HepG2 (cell line): Measurements from ENCODE around the gene TSPAN32. TPM values are rescaled to one million over a fixed set of nuclear protein-coding genes. Genes with fewer than 3 reads are reported as not detected.

Experiments used
- ATAC-seq: fragments of 200-7000 bp; cut with Tn5 transposase; 3 replicates; pipeline ENCODE4 v1.9.1; 2020; ENCODE audit warnings: mild to moderate bottlenecking, moderate library complexity
- BruUV-seq: library from RNA; stranded (reverse); fragments of 400-500 nt; replicated peaks from 2 replicates; lab custom pipeline; 2021; lab: Mats Ljungman, UMichigan
- CTCF ChIA-PET: fragments of 300-600 bp; formaldehyde crosslinking; extraction: SDS; loops from one replicate; lab custom pipeline; 2021; ENCODE audit warnings: low total read pairs, inconsistent platforms, low intra/inter-chr PET ratio; lab: Yijun Ruan, JAX
- POLR2A ChIA-PET: fragments of 350-600 bp; sonication (Branson Sonifier 250); formaldehyde crosslinking; loops from one replicate; lab custom pipeline; 2020; ENCODE audit warnings: antibody characterized with exemption, inconsistent platforms; lab: Yijun Ruan, JAX
- DNase-seq: peaks from one replicate; pipeline ENCODE4 v3.0.0-alpha.2; 2015; ENCODE audit warnings: low spot score
- FAIRE-seq: peaks from 3 replicates; lab custom pipeline; 2011; peaks lifted over from hg19 to GRCh38; lab: Jason Lieb, UNC
- H2AFZ ChIP-seq: one replicate; pipeline ENCODE4 v1.6.1; 2011; ENCODE audit warnings: low read length, inconsistent platforms
- H3K27ac ChIP-seq: fragments of 300-600 bp; 3 replicates; pipeline ENCODE4 v1.8.0; 2011; ENCODE audit warnings: mixed run types, mild to moderate bottlenecking, mixed read lengths, low read length, inconsistent platforms; ENCODE audit not compliant: insufficient read depth; ENCODE audit errors: extremely low read length
- H3K27me3 ChIP-seq, 2 experiments: fragments of 200-600 bp in 1 of 2; 2 replicates in 1 of 2; 3 replicates in 1 of 2; pipeline versions ENCODE4 v1.6.0 to v1.8.0; 2011; ENCODE audit warnings: low read length in 2 of 2, mild to moderate bottlenecking in 2 of 2, moderate library complexity in 2 of 2, inconsistent platforms in 1 of 2; ENCODE audit not compliant: insufficient read depth in 2 of 2, control insufficient read depth in 1 of 2
- H3K36me3 ChIP-seq, 2 experiments: fragments of 200-600 bp in 1 of 2; replicated peaks in 1 of 2; 2 replicates in 1 of 2; 3 replicates in 1 of 2; pipeline versions ENCODE4 v1.5.1 to v1.8.0; 2011; ENCODE audit warnings: low read length in 2 of 2, inconsistent platforms in 1 of 2; ENCODE audit not compliant: insufficient read depth in 2 of 2, control insufficient read depth in 1 of 2
- H3K4me1 ChIP-seq: 2 replicates; pipeline ENCODE4 v1.5.1; 2012; ENCODE audit warnings: low read length, inconsistent platforms; ENCODE audit not compliant: insufficient read depth
- H3K4me2 ChIP-seq: 2 replicates; pipeline ENCODE4 v1.6.0; 2011; ENCODE audit warnings: low read depth, low read length, inconsistent platforms
- H3K4me3 ChIP-seq, 3 experiments: fragments of 200-600 bp in 1 of 3; sonication (generic), shearing (Covaris generic) in 1 of 3; replicated peaks in 1 of 3; 2 replicates each; pipeline ENCODE4 v1.5.1; 2011 to 2016; ENCODE audit warnings: low read length in 3 of 3, inconsistent platforms in 2 of 3, low read depth in 2 of 3, mild to moderate bottlenecking in 2 of 3, control low read depth in 1 of 3, mixed read lengths in 1 of 3; ENCODE audit not compliant: insufficient read depth in 1 of 3
- H3K79me2 ChIP-seq: one replicate; pipeline ENCODE4 v1.6.1; 2011; ENCODE audit warnings: low read length, inconsistent platforms; ENCODE audit not compliant: insufficient read depth
- H3K9ac ChIP-seq: 2 replicates; pipeline ENCODE4 v1.6.0; 2011; ENCODE audit warnings: mild to moderate bottlenecking, low read depth, low read length, inconsistent platforms; ENCODE audit not compliant: insufficient read depth
- H3K9me3 ChIP-seq: 2 replicates; pipeline ENCODE4 v1.5.1; 2012; ENCODE audit warnings: mild to moderate bottlenecking, low read length
- H4K20me1 ChIP-seq: 2 replicates; pipeline ENCODE4 v1.6.0; 2011; ENCODE audit warnings: inconsistent platforms, mild to moderate bottlenecking, low read length, moderate library complexity; ENCODE audit not compliant: insufficient read depth
- STAG1 ChIP-seq: sonication (generic); formaldehyde crosslinking; IDR thresholded peaks from 2 replicates; pipeline ENCODE4 v1.4.0; 2020; ENCODE audit warnings: missing genetic modification reagents
- ZNF33A ChIP-seq: sonication (generic); formaldehyde crosslinking; IDR thresholded peaks from 2 replicates; pipeline ENCODE4 v1.5.1; 2020; ENCODE audit warnings: missing genetic modification reagents, mild to moderate bottlenecking, moderate library complexity, borderline replicate concordance
- ZNF343 ChIP-seq: sonication (generic); formaldehyde crosslinking; IDR thresholded peaks from 2 replicates; pipeline ENCODE4 v1.4.0; 2020; ENCODE audit warnings: mild to moderate bottlenecking, missing genetic modification reagents
- ZNF781 ChIP-seq: sonication (generic); formaldehyde crosslinking; IDR thresholded peaks from 2 replicates; pipeline ENCODE4 v1.5.1; 2020; ENCODE audit warnings: borderline replicate concordance, mild to moderate bottlenecking, missing genetic modification reagents; ENCODE audit errors: not compliant biosample characterization
- ZNF841 ChIP-seq: sonication (generic); formaldehyde crosslinking; IDR thresholded peaks from 2 replicates; pipeline ENCODE4 v1.8.1; 2023; ENCODE audit warnings: missing genetic modification reagents, borderline replicate concordance
- WGBS: methylation state at CpG from one replicate; pipeline ENCODE4 v1.1.6; 2017; ENCODE audit warnings: low lambda C conversion rate; 5-methylcytosine and 5-hydroxymethylcytosine counted together
- in situ Hi-C: cut with HindIII; loops from 2 replicates; pipeline ENCODE4 v1.10.0; 2017; ENCODE audit warnings: low pct_unique_long_range_greater_than_20kb; ENCODE audit not compliant: extremely low pct_ligation_motif_present
- intact Hi-C: fragments of 100-400 bp; cut with micrococcal nuclease; formaldehyde crosslinking; loops from one replicate; pipeline ENCODE4 v1.10.0; 2022; ENCODE audit not compliant: unreplicated experiment
- polyA plus RNA-seq, 8 experiments: library from polyadenylated mRNA; depleted of rRNA in 3 of 8; stranded (reverse) in 7 of 8; unstranded in 1 of 8; fragments of >200 nt; fragmentation: Illumina TruSeq in 4 of 8; extraction: Trizol in 4 of 8; gene quantifications; 2 replicates each; pipeline versions ENCODE4 v1.2.1 to v1.2.3, GENCODE V29; 2011 to 2016; ENCODE audit warnings: low read depth in 4 of 8, missing spikeins in 1 of 8, mixed read lengths in 1 of 8; ENCODE audit not compliant: insufficient read depth in 1 of 8
- total RNA-seq, 5 experiments: library from RNA; depleted of rRNA; stranded (reverse); fragments of >200 nt; fragmentation: Illumina TruSeq; extraction: Trizol; gene quantifications; 2 replicates each; pipeline ENCODE4 v1.2.3, GENCODE V29; 2016; ENCODE audit warnings: low read depth in 1 of 5
- TF ChIP-seq, protein P1 (sequence below): sonication (generic); formaldehyde crosslinking; IDR thresholded peaks from 2 replicates; pipeline ENCODE4 v1.5.0; 2020; ENCODE audit warnings: mild to moderate bottlenecking, missing genetic modification reagents, moderate library complexity
- TF ChIP-seq, protein P2 (sequence below): sonication (generic); formaldehyde crosslinking; IDR thresholded peaks from 2 replicates; pipeline ENCODE4 v1.4.0; 2020; ENCODE audit warnings: missing genetic modification reagents

Gene TSPAN32
- total and polyA plus RNA-seq, 2 of the 13 experiments (the other 11 are each of a cell fraction or from before 2014, with no cell fraction given) = 0.09 to 0.70 TPM

DNA sequence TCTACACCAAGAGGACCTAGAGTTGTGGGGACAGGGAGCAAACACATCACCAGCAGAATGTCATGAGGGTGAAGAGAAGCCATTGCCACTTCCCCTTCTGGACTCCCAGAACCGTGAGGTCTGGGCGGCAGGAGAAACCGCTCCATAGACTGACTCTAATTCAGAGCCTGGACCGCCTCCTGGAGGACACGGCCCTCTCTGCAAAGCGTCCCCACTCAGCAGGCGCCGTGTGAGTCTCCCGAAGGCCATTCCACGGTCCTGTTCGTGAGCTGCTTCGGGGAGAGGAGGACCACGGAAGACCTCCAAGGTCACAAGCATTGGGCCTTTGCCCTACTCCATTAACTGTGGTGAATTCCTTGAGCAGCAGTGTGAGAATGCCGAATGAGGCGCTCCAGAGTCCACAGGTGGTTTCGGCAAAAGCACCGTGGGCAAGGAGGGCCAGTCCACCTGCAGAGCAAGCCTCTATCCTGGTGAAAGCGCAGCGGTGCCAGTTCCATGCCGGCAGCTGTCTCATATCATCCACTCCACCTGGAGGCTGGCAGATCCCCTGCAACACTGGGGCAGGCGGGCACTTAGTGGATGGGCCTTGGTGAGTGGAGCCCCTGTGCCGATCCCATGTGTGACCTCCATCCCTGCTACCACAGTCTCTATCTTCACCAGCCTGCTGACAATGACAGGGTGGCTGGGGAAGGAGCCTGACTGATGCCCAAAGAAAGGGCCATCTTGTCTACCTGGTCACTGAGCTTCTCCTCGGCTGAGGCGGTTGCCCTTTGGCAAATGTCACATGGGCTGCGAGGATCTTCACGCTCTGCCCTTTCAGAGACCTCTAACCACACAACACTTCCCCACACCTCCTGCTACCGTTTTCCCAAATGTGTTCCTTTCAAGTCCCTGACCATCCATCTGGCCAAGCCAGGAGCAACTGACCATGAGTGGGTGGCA, 7.6 kb upstream of the TSPAN32 start:
- in situ Hi-C loops = no loop called here
- POLR2A ChIA-PET = no interaction called here
- DNase-seq (no peak), ATAC-seq (peak; percentile 37; the same call in 2 of the 3 replicates), FAIRE-seq (no peak)
- peaks cover 7% of the 10 kb centered on the region for H3K4me1 ChIP-seq
- H3K79me2 ChIP-seq = no peaks in the 10 kb centered on the region
- no peaks in the 10 kb centered on the region for H3K9me3 ChIP-seq
- H3K4me2 ChIP-seq = no peak overlapping the region
- H4K20me1 ChIP-seq = no peaks in the 10 kb centered on the region
- H3K4me3 ChIP-seq = no peak overlapping the region
- peaks cover 1 to 31% of the 10 kb centered on the region in 2 experiments; a peak in 2 of 5 replicates for H3K27me3 ChIP-seq
- intact Hi-C loops = no loop called here
- H3K9ac ChIP-seq = no peak overlapping the region
- BruUV-seq = no TSS peak
- no peak overlapping the region for H2AFZ ChIP-seq
- H3K27ac ChIP-seq = no peak overlapping the region
- 69% methylated on average over 14 of the region's 27 CpGs for WGBS
- CTCF ChIA-PET = interaction anchor here (2.2 kb wide), 1 partner anchor 97 kb away, joined by 9 read pairs; no protein-coding TSS in a partner anchor
- TF ChIP-seq, protein P1, sequence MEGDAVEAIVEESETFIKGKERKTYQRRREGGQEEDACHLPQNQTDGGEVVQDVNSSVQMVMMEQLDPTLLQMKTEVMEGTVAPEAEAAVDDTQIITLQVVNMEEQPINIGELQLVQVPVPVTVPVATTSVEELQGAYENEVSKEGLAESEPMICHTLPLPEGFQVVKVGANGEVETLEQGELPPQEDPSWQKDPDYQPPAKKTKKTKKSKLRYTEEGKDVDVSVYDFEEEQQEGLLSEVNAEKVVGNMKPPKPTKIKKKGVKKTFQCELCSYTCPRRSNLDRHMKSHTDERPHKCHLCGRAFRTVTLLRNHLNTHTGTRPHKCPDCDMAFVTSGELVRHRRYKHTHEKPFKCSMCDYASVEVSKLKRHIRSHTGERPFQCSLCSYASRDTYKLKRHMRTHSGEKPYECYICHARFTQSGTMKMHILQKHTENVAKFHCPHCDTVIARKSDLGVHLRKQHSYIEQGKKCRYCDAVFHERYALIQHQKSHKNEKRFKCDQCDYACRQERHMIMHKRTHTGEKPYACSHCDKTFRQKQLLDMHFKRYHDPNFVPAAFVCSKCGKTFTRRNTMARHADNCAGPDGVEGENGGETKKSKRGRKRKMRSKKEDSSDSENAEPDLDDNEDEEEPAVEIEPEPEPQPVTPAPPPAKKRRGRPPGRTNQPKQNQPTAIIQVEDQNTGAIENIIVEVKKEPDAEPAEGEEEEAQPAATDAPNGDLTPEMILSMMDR (CRISPR knock-in tag) = peak; percentile 54
- TF ChIP-seq, protein P2, sequence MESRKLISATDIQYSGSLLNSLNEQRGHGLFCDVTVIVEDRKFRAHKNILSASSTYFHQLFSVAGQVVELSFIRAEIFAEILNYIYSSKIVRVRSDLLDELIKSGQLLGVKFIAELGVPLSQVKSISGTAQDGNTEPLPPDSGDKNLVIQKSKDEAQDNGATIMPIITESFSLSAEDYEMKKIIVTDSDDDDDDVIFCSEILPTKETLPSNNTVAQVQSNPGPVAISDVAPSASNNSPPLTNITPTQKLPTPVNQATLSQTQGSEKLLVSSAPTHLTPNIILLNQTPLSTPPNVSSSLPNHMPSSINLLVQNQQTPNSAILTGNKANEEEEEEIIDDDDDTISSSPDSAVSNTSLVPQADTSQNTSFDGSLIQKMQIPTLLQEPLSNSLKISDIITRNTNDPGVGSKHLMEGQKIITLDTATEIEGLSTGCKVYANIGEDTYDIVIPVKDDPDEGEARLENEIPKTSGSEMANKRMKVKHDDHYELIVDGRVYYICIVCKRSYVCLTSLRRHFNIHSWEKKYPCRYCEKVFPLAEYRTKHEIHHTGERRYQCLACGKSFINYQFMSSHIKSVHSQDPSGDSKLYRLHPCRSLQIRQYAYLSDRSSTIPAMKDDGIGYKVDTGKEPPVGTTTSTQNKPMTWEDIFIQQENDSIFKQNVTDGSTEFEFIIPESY (CRISPR knock-in tag) = 0 out of 2 replicates have a peak, but pooled peaks have one; percentile 23
- TF ChIP-seq ZNF781 (CRISPR knock-in tag) = no peak
- TF ChIP-seq ZNF841 (CRISPR knock-in tag) = no peak
- no peak for TF ChIP-seq ZNF343
- no peak for TF ChIP-seq ZNF33A (CRISPR knock-in tag)
- peak; percentile 61 for TF ChIP-seq STAG1 (CRISPR knock-in tag)
- H3K36me3 ChIP-seq = no peaks in the 10 kb centered on the region
